GM12878 (cell line): ENCODE data around the gene TOP1.

Experiments
- ELK1 ChIP-seq: IDR thresholded peaks from 2 replicates; pipeline ENCODE4 v1.6.1; 2012; ENCODE audit warnings: low read depth, low read length, improper control_type of control experiment
- GABPA ChIP-seq: IDR thresholded peaks from 2 replicates; pipeline ENCODE4 v1.6.1; 2014; ENCODE audit warnings: antibody characterized with exemption, low read depth, mild to moderate bottlenecking, inconsistent platforms
- JUND ChIP-seq: IDR thresholded peaks from 2 replicates; pipeline ENCODE4 v1.6.1; 2012; ENCODE audit warnings: low read depth, mild to moderate bottlenecking, low read length, improper control_type of control experiment, moderate library complexity
- NFIC ChIP-seq: IDR thresholded peaks from 2 replicates; pipeline ENCODE4 v1.6.1; 2012; ENCODE audit warnings: low read depth, mild to moderate bottlenecking, inconsistent platforms, low read length, moderate library complexity
- POLR2AphosphoS5 ChIP-seq: IDR thresholded peaks from 2 replicates; pipeline ENCODE4 v1.6.1; 2011; ENCODE audit warnings: mild to moderate bottlenecking, low read length, inconsistent platforms
- SUZ12 ChIP-seq: fragments of 200-600 bp; sonication (generic); IDR thresholded peaks from one replicate; pipeline ENCODE4 v1.6.1; 2018; ENCODE audit warnings: antibody characterized with exemption, mild to moderate bottlenecking; ENCODE audit not compliant: unreplicated experiment
- TAF1 ChIP-seq: IDR thresholded peaks from 2 replicates; pipeline ENCODE4 v1.6.1; 2011; ENCODE audit warnings: mild to moderate bottlenecking, low read depth, low read length, borderline replicate concordance
- TBL1XR1 ChIP-seq: IDR thresholded peaks from 2 replicates; pipeline ENCODE4 v1.6.1; 2012; ENCODE audit warnings: low read depth, low read length, improper control_type of control experiment
- ZNF687 ChIP-seq: fragments of 450-650 bp; IDR thresholded peaks from 2 replicates; pipeline ENCODE4 v1.6.1; 2017; ENCODE audit warnings: mild to moderate bottlenecking, moderate library complexity
- TF ChIP-seq, protein P1 (sequence below), 3 experiments: IDR thresholded peaks in 2 of 3; conservative IDR thresholded peaks in 1 of 3; 2 replicates each; pipeline ENCODE4 v1.5.1; 2011; ENCODE audit warnings: low read depth in 3 of 3, low read length in 3 of 3, mild to moderate bottlenecking in 3 of 3, control low read depth in 2 of 3, moderate library complexity in 2 of 3, inconsistent platforms in 1 of 3, mixed read lengths in 1 of 3; ENCODE audit not compliant: control insufficient read depth in 2 of 3, insufficient read depth in 1 of 3; ENCODE audit errors: extremely low read depth in 1 of 3
- TF ChIP-seq, protein P2 (sequence below): fragments of 450-650 bp; formaldehyde crosslinking; IDR thresholded peaks from 2 replicates; pipeline ENCODE4 v1.4.0; 2020; ENCODE audit warnings: mild to moderate bottlenecking, moderate library complexity
- TF ChIP-seq, protein P3 (sequence below): IDR thresholded peaks from 2 replicates; pipeline ENCODE4 v1.6.1; 2012; ENCODE audit warnings: low read depth, low read length, improper control_type of control experiment

DNA sequence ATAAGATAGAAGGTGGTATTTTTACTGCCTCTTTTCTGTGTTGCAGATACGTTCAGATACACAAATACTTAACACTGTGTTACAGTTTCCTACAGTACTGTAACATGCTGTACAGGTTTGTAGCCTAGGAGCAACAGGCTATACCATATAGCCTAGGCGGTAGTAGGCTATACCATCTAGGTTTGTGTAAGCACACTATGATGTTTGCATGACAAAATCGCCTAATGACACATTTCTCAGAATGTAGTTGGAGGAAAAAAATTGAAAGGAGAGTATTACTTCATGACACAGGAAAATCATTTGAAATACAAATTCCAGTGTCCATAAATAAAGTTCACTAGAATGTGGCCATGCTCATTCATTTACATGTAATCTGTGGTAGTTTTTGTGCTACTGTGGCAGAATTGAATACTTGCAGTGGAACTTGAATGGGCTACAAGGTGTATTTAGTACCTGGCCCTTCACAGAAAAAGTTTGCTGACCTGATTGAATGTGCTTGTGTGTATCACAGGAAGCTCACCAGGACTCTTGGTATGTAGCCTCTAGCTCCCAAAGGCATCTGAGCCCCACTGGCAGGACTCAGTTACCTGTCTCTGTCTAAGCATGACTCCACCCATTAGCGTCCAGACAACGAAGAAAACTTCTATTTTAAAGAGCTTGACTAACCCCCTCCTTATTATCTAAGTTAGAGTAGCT, 18.8 kb downstream of the TOP1 start:
- TF ChIP-seq TBL1XR1 (no peak), GABPA (no peak), ELK1 (no peak), ZNF687 (no peak), TAF1 (no peak), JUND (no peak), SUZ12 (no peak), POLR2AphosphoS5 (peak; percentile 29; the same call in 1 of the 2 replicates), NFIC (no peak)
- TF ChIP-seq, protein P1, sequence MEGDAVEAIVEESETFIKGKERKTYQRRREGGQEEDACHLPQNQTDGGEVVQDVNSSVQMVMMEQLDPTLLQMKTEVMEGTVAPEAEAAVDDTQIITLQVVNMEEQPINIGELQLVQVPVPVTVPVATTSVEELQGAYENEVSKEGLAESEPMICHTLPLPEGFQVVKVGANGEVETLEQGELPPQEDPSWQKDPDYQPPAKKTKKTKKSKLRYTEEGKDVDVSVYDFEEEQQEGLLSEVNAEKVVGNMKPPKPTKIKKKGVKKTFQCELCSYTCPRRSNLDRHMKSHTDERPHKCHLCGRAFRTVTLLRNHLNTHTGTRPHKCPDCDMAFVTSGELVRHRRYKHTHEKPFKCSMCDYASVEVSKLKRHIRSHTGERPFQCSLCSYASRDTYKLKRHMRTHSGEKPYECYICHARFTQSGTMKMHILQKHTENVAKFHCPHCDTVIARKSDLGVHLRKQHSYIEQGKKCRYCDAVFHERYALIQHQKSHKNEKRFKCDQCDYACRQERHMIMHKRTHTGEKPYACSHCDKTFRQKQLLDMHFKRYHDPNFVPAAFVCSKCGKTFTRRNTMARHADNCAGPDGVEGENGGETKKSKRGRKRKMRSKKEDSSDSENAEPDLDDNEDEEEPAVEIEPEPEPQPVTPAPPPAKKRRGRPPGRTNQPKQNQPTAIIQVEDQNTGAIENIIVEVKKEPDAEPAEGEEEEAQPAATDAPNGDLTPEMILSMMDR (IDR thresholded peaks at IDR 0.05 in 2 of 3, conservative IDR thresholded peaks at IDR 0.05 in 1 of 3; ENCODE audit: control insufficient read depth in 2 of 3, extremely low read depth in 1 of 3, insufficient read depth in 1 of 3, low read depth in 3 of 3, low read length in 3 of 3): no peak
- TF ChIP-seq, protein P2, sequence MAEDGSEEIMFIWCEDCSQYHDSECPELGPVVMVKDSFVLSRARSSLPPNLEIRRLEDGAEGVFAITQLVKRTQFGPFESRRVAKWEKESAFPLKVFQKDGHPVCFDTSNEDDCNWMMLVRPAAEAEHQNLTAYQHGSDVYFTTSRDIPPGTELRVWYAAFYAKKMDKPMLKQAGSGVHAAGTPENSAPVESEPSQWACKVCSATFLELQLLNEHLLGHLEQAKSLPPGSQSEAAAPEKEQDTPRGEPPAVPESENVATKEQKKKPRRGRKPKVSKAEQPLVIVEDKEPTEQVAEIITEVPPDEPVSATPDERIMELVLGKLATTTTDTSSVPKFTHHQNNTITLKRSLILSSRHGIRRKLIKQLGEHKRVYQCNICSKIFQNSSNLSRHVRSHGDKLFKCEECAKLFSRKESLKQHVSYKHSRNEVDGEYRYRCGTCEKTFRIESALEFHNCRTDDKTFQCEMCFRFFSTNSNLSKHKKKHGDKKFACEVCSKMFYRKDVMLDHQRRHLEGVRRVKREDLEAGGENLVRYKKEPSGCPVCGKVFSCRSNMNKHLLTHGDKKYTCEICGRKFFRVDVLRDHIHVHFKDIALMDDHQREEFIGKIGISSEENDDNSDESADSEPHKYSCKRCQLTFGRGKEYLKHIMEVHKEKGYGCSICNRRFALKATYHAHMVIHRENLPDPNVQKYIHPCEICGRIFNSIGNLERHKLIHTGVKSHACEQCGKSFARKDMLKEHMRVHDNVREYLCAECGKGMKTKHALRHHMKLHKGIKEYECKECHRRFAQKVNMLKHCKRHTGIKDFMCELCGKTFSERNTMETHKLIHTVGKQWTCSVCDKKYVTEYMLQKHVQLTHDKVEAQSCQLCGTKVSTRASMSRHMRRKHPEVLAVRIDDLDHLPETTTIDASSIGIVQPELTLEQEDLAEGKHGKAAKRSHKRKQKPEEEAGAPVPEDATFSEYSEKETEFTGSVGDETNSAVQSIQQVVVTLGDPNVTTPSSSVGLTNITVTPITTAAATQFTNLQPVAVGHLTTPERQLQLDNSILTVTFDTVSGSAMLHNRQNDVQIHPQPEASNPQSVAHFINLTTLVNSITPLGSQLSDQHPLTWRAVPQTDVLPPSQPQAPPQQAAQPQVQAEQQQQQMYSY (CRISPR knock-in tag): no peak
- TF ChIP-seq, protein P3, sequence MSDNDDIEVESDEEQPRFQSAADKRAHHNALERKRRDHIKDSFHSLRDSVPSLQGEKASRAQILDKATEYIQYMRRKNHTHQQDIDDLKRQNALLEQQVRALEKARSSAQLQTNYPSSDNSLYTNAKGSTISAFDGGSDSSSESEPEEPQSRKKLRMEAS: no peak
